NCI-H774 (cell line): Measurements from ENCODE around the gene ODF2L.
"Not testable (repeated sequence)": the region's sequence is repeated elsewhere in the genome, so short reads cannot be mapped to it uniquely, and the experiment has no call there.

Experiments
- DNase-seq: peaks from one replicate; lab custom pipeline; 2025; lab: John Stamatoyannopoulos, UW

ODF2L gene

DNA sequence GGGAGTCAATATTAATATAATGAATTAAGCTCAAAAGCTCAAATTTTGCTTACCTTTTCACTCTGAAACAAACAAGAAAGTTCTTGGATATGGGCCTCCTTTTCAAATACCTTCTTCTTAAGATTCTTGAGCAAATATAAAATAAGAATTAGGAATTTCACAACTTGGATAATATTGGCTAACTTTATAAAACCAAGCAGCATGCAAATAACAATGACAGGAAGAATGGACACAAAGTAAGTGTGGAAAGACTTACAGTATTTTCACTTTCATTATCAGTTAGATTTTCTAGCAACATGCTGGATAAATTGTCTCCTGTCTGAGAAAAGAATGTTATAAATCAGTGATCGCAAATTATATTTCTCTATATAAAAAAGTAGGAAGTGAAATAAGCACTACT is 13.2 kb downstream of the ODF2L start:
- no peak for DNase-seq

DNA sequence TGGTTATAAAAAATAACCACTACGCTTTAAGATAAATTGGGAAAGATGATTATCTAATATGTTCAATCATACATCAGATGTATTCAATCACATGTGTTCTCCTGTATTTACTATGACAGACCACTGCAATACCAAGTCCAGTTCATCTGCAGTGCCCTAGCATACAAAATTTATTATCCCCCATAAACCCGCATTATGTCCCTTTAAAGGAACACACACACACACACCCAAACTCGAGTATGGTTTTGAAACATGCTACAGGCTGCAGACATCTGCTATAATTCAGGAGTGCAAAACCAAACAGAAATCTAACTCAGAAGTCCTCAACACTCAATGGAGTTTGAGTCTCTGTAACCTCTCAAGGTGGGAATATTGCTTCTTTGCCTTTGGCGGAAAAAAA is 14.9 kb downstream of the ODF2L start:
- DNase-seq, result no peak

DNA sequence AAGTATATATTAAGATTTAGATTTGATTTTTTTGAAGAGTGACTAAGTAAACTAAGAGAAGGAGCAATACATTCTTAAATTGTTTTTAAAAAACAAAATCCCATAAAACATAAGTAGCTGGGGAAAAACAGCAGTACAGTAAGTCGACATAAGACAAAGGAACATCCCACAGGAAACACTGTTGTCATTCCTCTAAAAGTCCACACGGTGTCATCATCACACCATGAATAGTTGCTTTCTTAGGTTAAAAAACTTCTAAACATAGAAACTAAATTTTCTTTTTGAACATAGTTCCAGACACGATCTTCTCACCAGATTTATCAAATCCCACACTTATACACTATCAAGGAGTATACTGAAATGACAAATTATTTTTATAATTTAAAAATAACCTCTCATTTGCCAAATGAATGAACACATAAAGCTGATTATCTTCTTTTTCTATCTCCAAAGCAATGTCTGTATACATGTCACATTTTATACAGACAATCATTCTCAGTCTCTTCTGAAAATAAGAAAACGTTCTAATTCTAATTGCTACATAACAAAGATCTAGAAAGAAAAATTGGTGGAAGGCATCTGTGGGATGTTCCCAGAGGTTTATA is 15.8 kb downstream of the ODF2L start:
- DNase-seq, result peak; percentile 28

DNA sequence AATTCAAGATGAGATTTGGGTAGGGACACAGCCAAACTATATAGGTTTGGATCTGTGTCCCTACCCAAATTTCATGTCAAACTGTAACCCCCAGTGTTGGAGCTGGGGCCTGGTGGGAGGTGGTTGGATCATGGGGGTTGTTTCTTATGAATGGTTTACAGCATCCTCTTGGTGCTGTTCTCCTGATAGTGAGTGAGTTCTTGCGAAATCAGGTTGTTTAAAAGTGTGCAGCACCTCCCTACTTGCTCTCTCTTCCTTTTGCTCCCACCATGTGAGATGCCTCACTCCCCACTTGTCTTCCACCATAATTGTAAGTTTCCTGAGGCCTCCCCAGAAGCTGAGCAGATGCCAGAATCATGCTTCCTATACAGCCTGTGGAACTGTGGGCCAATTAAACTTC is 17.3 kb downstream of the ODF2L start:
- no peak for DNase-seq

DNA sequence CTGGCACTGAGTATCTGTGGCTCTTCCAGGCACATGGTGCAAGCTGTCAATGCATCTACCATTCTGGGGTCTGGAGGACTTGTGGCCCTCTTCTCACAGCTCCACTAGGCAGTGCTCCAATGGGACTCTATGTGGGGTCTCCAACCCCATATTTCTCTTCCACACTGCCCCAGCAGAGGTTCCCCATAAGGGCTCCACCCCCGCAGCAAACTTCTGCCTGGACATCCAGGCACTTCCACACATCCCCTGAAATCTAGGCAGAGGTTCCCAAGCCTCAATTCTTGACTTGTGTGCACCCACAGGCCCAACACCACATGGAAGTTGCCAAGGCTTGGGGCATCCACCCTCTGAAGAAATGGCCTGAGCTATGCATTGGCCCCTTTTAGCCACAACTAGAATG is 18.8 kb downstream of the ODF2L start:
- no peak for DNase-seq

DNA sequence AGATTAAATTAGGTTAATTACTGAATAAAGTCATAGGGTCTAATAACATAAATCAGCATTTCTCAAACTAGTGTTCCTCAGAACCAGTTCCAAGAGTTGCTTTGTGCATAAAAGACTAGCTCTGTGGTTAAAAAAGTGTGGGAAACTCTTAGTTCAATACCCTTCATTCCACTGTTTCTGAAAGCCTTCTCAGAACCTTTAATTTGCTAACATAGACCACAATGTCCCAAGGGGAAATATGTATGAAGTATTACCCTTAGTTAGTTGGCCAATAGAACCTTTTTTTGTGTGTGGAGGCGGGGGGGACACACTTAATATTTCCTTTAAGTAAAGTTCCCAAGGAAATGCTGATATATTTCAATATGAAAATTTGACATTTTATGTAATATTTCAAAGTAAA is 20.4 kb downstream of the ODF2L start:
- DNase-seq, result no peak

DNA sequence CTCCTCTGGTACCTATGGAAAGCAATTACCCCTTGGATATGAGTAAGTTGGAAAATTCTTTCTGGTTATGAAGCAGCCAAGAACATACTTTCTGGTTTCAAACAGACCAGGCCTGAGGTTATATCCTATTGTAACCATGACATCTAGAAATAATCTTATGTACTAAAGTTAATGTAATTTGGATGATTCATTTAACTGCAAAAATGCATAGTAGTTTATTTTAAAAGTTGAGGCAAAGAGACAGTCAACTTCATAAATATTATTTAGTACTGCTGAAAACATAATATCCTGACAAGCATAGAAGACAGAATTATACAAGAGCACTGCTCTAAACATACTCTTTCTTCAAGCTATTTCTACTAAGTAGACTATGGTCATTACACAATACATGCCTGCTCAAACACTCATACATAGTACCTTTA is 25.5 kb downstream of the ODF2L start:
- DNase-seq, result no peak

DNA sequence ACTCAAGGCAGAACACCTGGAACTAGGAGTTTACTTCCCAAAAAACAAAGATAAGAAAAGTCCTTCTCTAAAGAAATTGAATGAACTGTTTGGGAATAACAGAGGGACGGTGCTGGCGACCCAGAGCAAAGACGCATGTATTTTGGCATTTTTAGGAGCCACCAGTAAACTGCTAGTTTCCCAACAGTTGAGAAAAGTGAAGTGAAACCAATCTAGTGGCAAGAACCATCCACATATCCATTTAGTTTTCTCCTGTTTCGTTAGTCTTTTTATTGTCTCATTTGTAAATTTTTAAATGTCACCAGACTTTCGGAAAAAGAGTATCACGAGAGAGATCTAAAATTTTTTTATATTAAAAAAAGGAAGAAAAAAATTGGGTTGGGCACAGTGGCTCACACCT is 30.2 kb downstream of the ODF2L start:
- no peak for DNase-seq

DNA sequence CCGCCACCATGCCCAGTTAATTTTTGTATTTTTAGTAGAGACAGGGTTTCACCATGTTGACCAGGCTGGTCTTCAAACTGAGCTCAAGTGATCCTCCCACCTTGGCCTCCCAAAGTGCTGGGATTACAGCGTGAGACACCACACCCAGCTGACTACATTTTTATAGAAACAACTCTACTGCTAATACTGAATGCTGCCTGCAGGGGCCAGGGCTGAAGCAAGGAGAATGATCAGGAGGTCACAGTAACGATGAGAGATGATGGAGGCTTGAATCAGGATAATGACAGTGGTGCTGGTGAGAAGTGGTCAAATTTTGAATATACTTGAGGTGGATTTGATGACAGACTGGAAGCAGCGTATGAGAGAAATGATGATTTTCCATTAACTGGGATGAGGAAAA is 33.3 kb downstream of the ODF2L start:
- no peak for DNase-seq

DNA sequence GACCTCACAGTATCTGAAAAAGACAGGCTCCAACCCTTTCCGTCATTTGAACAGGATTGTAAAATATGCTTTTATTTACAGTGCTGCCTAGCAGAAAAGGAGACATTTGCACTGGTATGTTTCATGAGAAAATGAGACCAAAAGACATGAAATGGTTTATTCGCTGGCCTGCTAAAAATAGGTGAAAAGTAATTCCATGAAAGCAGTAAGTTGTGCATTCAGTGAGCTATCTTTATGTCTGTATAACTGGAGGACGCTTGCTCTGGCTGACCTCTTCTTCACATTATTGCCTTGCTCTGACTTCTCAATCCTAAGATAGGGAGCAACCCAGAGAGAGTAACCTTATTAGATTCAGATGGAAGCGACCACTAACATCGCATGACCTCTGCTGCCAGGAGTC is 38.3 kb downstream of the ODF2L start:
- no peak for DNase-seq

DNA sequence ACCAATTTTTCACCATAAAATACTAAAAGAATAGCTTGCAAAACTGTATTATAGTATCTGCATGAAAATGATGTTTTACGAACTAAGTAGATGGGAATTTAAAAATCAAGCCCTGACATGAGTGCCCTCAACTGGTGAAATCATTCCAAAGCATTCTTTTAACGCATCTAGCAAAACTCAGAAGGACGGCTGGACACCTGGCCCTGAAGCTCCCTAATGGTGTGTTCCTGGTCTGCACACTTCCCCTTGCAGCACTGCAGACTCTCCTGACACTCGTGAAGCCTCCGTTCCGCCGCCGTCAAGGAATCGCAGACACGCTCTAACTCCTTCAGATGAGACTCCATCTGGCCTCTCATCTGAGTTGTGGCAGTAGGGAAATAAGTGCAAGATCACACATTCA is 39.9 kb downstream of the ODF2L start:
- DNase-seq, result no peak

DNA sequence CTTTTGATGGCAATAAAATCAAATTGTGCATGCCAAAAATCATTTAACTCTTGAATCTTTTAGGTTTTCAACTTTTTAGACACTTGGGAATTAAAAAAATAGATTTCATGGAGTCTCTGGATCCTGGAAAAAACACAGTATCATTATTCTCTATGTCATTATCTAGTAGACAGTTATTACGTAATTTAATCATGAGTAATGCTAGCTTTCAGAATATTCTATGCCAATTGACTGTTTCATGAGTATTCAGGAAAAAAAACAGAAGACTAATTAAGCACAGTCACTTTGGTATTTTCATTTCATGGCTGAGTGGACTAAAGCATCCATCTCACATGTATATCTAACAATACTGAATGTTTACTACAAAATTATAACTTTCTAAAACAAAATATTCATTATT is 44.0 kb downstream of the ODF2L start:
- DNase-seq, result no peak

DNA sequence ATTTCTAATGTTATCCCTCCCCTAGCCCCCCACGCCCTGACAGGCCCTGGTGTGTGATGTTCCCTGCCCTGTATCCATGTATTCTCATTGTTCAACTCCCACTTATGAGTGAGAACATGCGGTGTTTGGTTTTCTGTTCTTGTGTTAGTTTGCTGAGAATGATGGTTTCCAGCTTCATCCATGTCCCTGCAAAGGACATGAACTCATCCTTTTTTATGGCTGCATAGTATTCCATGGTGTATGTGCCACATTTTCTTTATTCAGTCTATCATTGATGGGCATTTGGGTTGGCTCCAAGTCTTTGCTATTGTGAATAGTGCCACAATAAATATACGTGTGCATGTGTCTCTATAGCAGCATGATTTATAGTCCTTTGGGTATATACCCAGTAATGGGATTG is 45.9 kb downstream of the ODF2L start:
- not testable (repeated sequence) for DNase-seq

DNA sequence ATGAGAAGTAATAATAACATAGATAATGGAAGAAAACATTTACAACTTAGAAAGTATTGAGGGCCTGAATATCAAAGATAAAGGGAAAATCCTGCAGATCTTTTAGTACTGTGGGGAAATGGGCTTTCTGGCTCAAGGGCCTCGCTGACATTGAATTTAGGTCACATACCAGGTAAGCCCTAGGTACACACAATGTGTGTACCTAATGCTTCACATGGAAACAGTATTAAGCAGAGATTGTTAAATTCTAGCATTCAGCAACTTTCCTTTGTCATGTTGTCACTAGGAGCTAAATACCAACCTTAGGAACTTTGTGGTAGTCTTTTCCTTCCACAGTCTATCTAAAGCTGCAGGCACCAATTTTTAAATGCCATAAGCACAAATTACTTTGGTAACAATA is 49.7 kb downstream of the ODF2L start:
- DNase-seq, result no peak

DNA sequence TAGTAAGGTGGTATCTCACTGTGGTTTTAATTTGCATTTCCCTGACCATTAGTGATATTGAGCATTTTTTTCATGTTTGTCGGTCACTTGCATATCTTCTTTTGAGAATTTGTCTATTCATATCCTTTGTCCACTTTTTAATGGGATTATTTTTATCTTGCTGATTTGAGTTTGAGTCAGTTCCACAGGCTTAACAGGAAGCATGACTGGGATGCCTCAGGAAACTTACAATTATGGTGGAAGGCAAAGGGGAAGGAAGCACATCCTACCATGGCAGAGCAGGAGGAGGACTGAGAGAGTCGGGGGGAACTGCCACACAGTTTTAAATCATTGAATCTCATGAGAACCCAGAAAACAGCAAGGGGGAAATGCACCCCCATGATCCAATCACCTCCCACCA is 51.1 kb downstream of the ODF2L start:
- no peak for DNase-seq

DNA sequence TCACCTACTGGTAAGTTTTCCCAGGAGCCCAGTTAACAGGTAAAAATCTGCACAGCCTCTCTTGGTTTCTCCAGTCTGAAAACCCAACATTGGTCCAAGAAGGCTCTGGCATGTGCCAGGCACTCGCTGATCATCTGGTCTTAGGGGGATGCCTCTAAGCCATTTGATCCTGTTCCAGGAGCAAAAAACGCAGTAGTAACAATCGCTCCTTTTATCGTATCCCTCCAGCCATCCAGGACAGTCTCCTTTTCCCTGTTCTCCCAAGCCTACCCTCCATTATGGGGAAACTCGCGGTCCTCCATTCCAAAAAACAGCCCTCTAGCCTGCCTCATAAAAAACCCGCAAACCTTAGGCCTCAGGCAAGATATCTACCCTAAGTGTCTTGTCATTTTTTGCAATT is 56.2 kb downstream of the ODF2L start:
- no peak for DNase-seq

DNA sequence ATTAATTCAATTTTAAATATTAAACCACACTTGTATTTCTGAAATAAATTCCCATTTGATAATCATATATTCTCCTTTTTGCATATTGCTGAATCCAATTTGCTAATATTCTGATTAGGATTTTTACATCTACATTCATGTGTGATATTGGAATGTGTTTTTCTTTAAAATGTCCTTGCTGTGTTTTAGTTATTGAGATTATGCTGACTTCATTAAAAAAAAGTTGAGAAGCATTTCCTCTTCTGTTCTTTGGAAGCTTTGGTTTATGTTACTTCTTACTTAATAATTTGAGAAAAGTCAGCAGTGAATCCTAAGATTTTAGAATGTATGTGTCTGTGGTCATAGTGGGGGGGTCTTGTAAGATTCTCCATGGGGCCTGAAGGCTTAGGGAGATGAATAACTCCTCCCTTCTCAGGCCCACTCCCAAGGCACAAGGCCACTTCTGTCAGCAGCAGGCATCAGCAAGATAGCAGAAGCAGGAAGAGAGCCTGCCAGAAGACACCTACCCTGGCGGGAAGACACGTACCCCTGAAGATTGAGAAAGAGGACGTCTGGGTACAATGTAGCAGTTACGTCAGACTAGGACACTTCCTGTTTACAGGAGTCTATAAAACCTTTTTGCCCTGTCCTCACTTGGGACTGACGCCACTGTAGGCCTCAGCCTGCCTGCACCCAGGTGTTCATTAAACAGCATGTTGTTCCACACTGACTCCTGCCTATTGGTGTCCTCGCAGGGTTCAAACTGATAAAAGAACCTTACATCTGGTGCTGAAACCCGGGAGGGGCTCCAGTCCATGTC is 56.9 kb downstream of the ODF2L start:
- DNase-seq, result no peak

DNA sequence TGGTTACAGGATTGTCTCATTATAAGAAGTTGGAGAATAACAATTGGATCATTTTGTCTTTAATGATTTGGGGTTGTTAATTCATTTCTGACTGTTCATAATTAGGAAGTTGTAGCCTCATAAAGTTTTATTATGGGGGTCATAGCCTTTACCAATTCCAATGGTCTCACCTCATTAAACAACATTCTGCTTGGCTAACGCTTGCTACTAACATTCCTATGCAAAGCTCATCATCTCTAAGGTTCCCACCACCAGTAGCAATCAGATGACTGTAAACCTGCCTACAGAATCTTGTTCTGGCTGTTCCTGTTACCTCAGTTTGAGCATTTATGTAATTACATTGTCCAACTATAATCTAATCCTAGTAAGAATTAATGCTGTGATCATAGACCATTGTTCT is 60.2 kb downstream of the ODF2L start:
- no peak for DNase-seq

DNA sequence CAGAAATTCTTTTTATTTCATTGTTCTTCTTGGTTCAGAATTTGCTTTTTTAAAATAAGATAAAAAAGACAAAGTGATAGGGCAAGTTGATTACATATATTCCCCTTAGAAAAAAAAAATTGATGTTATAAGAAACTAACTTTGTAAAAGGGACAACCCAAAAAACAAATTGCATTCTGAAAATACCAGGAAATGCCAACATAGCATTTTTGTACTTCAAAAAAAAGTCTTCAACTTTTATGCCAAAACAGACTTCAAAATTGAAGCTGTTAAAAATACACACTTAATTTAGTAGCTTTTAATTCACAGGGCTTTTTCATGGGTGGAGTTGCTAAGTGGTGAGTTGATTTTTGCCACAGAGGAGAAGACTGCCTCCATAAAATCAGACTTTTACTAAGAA is 70.9 kb downstream of the ODF2L start:
- no peak for DNase-seq

DNA sequence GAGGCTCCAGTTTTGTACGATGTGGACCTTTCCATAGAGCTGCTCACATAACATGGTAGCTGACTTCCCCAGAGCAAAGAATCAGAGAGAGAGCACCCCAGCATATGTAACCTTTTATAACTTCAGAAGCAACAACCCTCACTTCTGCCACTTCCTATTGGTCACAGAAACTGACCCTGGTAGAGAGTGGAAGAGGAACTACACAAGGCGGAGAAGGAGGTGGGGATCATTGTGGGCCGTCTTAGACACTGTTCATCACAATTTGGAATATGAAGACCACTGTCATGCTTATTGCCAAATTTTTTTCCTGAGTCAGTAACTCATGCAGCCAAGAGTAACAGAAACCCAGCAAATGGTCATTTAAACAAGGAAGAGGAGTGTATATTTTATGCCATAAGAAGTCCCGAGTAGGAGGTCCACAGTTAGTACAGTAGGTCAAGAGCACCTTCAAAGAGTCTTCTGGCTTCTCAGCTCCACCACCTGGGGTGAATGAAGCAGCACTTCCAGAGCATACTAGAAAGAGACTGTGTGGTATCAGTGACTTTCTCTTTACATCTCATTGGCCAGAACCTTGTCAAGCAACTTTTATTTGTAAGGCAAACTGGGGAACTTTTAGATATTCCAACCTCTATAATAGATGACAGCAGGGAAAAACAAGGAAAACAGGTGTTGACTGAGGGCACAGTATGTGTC is 71.8 kb downstream of the ODF2L start:
- no peak for DNase-seq

DNA sequence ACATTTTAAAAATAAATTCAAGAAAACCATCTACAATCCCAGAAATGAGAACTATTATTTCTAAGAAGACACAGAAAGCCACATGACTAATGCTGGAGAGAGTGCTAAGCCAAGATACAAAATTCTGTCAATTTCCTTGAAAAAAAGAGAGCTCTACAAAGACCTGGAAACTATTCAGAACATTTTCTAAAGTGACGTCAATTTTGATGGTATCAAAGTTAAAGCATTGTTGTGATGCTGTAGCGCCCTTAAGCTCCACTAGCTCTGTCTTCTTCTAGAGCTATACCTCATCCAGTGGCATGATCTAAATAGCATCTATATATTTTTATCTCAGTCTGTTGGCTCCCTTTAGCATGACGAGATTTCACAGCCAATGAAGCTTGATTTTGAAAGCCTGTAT is 73.9 kb downstream of the ODF2L start:
- no peak for DNase-seq

DNA sequence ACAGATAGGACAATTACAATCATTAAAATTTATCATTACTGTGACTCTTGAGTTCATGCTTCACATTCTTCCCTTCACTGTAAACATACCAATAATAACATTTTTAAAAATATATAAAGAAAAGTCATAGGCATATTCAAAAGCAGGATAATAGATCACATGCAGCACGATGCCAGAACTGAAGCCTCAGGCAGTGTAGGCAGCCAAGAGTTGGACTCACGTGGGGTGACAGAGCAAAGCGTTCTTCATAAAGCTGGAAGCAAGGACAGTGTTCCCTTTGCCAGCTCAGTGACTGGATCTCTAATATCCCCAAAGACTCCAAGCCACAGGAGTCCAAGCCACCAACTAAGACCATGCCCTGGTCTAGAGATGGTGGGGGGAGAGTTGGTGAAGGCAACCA is 77.7 kb downstream of the ODF2L start:
- no peak for DNase-seq

DNA sequence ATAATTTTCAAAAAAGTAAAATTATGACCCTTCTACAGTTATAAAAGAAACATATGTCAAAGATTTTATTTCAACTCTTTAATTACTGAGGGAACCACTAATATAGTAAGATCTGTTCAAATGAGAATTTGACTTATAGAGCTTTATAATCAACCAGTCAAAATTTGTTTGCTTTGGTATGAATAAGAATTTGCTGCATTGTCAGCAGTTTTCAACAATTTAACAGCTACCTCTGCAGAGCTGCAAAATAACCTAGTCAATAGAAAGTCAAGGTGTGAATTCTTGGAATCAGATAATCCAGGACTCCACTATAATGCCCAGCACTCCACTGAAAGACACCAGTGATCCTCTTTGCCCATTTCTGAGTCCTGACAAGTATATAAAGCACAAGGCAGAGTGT is 78.2 kb downstream of the ODF2L start:
- DNase-seq, result no peak
